GM19452 (cell line): ENCODE results near the gene COL4A2.

Source experiments
- ATAC-seq: cut with Tn5 transposase; IDR thresholded peaks from one replicate; pipeline ENCODE4 v1.9.1; 2021; ENCODE audit not compliant: unreplicated experiment

Gene COL4A2

GRCh38 chr13:110289174-110289573 is 17.9 kb upstream of the COL4A2 start:
- ATAC-seq = no peak

GRCh38 chr13:110289661-110290060 is 17.4 kb upstream of the COL4A2 start:
- no peak for ATAC-seq

- ATAC-seq = no peak
Measured at GRCh38 chr13:110290153-110290552, 16.9 kb upstream of the COL4A2 start.

- ATAC-seq = no peak
Measured at GRCh38 chr13:110290826-110291225, 16.3 kb upstream of the COL4A2 start.

- ATAC-seq = no peak
Measured at GRCh38 chr13:110291286-110291685, 15.8 kb upstream of the COL4A2 start.

- no peak for ATAC-seq
Measured at GRCh38 chr13:110293037-110293436, 14.0 kb upstream of the COL4A2 start.

GRCh38 chr13:110293649-110294048 is 13.4 kb upstream of the COL4A2 start:
- ATAC-seq = no peak

- no peak for ATAC-seq
Measured at GRCh38 chr13:110294146-110294545, 12.9 kb upstream of the COL4A2 start.

- no peak for ATAC-seq
Measured at GRCh38 chr13:110294622-110295021, 12.5 kb upstream of the COL4A2 start.

- no peak for ATAC-seq
Measured at GRCh38 chr13:110297011-110297410, 10.1 kb upstream of the COL4A2 start.

- no peak for ATAC-seq
Measured at GRCh38 chr13:110297766-110298504, 9.1 kb upstream of the COL4A2 start.

- no peak for ATAC-seq
Measured at GRCh38 chr13:110298505-110299282, 8.4 kb upstream of the COL4A2 start.

GRCh38 chr13:110299283-110299840 is 7.7 kb upstream of the COL4A2 start:
- ATAC-seq = no peak

GRCh38 chr13:110300090-110300815 is 6.8 kb upstream of the COL4A2 start:
- no peak for ATAC-seq

GRCh38 chr13:110301083-110301482 is 6.0 kb upstream of the COL4A2 start:
- ATAC-seq = no peak

- no peak for ATAC-seq
Measured at GRCh38 chr13:110301606-110302553, 5.2 kb upstream of the COL4A2 start.

- ATAC-seq = no peak
Measured at GRCh38 chr13:110302997-110303396, 4.1 kb upstream of the COL4A2 start.

GRCh38 chr13:110303644-110304043 is 3.4 kb upstream of the COL4A2 start:
- no peak for ATAC-seq

- no peak for ATAC-seq
Measured at GRCh38 chr13:110304256-110304655, 2.8 kb upstream of the COL4A2 start.

- no peak for ATAC-seq
Measured at GRCh38 chr13:110305001-110305400, 2.1 kb upstream of the COL4A2 start.
